Measurements from ENCODE around the gene C11orf58.

DNA sequence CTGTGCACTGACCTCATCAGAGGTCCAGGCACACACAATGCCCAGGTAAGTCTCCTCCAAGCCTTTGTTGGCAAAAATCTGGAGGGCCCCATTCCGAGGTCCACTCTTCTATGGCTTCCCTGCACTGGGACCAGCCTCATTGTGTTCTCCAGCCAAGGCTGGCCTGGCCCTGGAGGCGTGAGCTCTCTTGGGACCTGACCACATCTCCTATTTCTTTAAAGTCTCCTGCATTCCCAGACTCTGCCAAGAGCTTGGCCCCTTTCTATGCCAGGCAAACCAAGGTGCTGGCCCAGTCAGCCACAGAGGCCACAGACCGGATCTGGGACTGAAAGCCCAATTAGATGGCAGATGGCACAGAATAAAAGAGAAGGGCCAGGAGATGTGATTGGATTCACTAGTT lies 55.1 kb downstream of the C11orf58 start:
- TF ChIP-seq EZH2phosphoT487 (IDR thresholded peaks at IDR 0.05; ENCODE audit: low read depth): no peak
- no peak for TF ChIP-seq CTCF (IDR thresholded peaks at IDR 0.05; ENCODE audit: low read depth, low read length)
